Left renal cortex interstitium (tissue), 4 donors: ENCODE results near the gene GNL1. TPM values are rescaled to one million over a fixed set of nuclear protein-coding genes. Genes with fewer than 3 reads are reported as not detected.
"Not testable (repeated sequence)": the region's sequence is repeated elsewhere in the genome, so short reads cannot be mapped to it uniquely, and the experiment has no call there.

ENCODE experiments used
- DNase-seq, 4 donors: peaks; one replicate each; pipeline ENCODE4 v3.0.0-alpha.2; 2013; ENCODE audit warnings: low read depth in 4 of 4, low spot score in 2 of 4, missing footprints in 1 of 4
- polyA plus RNA-seq, 4 donors: library from polyadenylated mRNA; unstranded; fragments of 120-200 nt; gene quantifications; one replicate each; pipeline ENCODE4 v1.2.1, GENCODE V29; 2013; ENCODE audit not compliant: insufficient read length in 4 of 4

Gene GNL1
- polyA plus RNA-seq, 4 donors = 82.4 to 106 (median 101) TPM

DNA sequence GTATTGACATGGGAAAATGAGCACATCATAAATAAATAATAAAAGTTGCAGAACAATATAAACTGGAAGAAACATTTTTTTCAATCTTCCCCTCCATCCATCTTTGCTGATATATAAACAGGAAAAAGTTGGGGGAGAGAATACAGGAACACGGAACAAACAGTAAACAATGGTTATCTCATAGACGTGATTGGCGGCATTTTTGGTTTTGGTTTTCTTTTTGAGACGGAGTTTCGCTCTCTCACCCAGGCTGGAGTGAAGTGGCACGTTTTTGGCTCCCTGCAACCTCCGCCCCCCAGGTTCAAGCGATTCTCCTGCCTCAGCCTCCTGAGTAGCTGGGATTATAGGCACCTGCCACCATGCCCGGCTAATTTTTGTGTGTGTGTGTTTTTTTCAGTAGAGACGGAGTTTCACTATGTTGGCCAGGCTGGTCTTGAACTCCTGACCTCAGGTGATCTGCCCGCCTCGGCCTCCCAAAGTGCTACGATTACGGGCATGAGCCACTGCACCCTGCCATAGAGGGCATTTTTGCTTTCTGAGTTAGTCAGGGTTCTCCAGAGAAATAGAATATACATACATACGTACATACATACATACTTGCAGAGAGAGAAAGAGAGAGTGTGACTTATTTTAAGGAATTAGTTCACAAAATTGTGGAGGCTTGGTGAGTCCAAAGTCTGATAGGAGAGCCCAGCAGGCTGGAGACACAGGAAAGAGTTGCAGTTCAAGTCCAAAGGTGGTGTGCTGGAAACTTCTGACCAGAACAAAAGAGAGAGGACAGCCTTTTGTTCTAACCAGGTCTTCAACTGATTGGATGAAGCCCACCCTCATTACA is 22.6 kb downstream of the GNL1 start:
- no peak for DNase-seq

DNA sequence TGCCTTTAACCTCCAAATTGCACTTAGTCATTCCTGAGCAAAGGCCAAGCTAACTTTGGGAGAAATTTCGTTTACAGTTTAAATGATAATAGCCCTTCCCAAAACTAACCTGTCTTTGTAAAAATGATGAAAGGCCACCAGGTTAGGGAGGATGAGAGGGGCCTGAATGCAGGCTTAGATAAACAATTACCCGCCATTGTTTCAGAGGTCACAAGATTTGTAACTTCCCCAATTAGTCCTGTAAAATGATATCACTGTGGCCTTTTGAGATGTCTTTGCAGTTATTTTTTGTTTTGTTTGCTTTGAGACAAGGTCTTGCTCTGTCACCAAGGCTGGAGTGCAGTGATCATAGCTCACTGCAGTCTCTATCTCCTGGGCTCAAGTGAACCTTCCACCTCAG is 26.3 kb downstream of the GNL1 start:
- no peak for DNase-seq

DNA sequence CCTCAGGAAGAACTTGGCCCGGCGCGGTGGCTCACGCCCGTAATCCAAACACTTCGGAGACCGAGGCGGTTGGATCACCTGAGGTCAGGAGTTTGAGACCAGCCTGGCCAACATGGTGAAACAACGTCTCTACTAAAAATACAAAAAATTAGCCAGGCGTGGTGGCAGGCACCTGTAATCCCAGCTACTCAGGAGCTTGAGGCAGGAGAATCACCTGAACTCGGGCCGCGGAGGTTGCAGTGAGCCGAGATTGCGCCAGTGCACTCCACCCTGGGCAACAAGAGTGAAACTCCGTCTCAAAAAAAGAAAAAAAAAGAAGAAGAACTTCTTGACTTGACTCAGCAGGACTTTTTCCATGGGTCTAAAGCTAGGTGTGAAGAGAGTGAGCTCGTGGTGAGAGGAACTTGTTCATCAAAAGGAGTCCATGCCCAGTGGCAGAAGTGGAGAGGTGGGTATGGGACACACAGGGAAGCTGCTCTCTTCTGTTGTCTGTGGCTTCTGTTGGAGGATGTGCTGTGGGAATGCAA is 26.9 kb downstream of the GNL1 start:
- not testable (repeated sequence) for DNase-seq

DNA sequence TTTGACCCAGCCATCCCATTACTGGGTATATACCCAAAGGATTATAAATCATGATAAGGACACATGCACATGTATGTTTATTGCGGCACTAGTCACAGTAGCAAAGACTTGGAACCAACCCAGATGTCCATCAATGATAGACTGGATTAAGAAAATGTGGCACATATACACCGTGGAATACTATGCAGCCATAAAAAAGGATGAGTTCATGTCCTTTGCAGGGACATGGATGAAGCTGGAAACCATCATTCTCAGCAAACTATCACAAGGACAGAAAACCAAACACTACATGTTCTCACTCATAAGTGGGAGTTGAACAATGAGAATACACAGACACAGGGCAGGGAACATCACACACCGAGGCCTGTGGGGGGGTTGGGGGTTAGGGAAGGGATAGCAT is 29.8 kb downstream of the GNL1 start:
- DNase-seq = not testable (repeated sequence)

DNA sequence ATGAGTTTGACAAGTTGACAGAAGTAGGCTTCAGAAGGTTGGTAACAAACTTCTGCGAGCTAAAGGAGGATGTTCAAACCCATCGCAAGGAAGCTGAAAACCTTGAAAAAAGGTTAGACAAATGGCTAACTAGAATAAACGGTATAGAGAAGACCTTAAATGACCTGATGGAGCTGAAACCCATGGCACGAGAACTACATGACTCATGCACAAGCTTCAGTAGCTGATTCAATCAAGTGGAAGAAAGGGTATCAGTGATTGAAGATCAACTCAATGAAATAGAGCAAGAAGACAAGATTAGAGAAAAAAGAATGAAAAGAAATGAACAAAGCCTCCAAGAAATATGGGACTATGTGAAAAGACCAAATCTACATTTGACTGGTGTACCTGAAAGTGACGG is 34.3 kb downstream of the GNL1 start:
- not testable (repeated sequence) for DNase-seq

DNA sequence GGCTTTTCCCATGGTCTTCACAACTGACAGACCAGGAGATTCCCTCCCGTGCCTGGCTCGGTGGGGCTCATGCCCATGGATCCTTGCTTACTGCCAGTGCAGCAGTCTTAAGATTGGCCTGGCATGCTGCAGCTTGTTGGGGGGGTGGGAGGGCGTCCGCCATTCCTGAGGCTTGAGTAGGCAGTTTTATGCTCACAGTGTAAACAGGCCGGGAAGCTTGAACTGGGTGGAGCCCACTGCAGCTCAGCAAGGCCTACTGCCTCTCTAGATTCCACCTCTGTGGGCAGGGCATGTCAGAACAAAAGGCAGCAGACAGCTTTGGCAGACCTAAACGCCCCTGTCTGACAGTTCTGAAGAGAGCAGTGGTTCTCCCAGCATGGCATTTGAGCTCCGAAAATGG is 35.2 kb downstream of the GNL1 start:
- not testable (repeated sequence) for DNase-seq

DNA sequence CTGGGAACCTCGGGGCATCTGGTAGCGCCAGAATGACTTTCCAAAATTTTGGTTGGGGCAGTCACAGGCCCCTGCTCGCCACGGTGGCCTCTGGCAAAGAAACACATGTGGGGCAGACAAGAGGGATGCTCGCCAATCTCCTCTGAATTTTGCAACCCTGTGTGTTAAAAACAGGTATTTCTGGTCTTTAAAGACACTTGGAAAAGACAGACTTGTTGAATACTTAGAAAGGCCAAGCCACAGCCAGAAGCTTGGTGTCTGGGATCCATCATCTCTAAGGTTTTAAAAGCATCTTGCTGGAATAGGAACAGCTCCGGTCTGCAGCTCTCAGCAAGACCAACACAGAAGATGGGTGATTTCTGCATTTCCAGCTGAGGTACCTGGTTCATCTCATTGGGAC is 35.8 kb downstream of the GNL1 start:
- DNase-seq = no peak

DNA sequence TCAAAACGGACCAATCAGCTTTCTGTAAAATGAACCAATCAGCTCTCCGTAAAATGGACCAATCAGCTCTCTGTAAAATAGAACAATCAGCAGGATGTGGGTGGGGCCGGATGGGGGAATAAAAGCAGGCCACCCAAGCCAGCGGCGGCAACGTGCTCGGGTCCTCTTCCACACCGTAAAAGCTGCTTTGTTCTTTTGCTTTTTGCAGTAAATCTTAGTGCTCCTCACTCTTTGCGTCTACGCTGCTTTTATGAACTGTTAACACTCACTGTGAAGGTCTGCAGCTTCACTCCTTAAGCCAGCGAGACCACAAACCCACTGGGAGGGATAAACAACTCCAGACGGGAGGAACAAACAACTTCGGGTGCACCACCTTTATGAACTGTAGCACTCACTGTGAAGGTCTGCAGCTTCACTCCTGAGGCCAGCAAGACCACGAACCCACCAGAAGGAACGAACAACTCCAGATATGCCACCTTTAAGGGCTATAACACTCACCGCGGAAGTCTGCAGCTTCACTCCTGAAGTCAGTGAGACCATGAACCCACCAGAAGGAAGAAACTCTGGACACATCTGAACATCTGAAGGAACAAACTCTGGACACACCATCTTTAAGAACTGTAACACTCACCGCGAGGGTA is 37.7 kb downstream of the GNL1 start:
- DNase-seq = not testable (repeated sequence)

DNA sequence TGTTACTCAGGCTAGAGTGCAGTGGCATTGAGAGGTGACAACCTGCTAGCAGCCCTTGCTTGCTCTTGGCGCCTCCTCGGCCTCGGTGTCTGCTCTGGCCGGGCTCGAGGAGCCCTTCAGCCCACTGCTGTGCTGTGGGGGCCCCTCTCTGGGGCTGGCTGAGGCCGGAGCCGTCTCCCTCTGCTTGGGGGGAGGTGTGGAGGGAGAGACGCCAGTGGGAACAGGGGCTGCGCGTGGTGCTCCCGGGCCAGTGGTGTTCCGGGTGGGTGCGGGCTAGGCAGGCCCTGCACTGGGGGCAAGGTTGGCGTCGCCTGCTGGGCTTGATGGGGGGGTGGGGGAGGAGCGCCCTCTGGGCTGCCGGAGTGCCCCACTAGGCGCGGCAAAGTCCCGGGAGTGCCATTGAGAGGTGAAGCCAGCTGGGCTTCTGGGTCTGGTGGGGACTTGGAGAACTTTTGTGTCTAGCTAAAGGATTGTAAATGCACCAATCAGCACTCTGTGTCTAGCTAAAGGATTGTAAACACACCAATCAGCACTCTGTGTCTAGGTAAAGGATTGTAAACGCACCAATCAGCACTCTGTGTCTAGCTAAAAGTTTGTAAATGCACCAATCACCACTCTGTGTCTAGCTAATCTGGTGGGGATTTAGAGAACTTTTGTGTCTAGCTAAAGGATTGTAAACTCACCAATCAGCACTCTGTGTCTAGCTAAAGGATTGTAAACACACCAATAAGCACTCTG is 38.4 kb downstream of the GNL1 start:
- DNase-seq = not testable (repeated sequence)

DNA sequence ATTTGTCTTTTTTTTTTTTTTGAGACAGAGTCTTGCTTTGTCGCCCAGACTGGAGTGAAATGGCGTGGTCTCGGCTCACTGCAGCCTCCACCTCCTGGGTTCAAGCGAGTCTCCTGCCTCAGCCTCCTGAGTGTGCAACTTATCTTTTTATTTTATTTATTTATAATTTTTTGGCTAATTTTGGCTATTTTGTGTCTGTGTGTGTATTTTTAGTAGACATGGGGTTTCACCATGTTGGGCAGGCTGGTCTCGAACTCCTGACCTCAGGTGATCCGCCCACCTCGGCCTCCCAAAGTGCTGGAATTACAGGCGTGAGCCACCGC is 39.6 kb downstream of the GNL1 start:
- DNase-seq = not testable (repeated sequence)

DNA sequence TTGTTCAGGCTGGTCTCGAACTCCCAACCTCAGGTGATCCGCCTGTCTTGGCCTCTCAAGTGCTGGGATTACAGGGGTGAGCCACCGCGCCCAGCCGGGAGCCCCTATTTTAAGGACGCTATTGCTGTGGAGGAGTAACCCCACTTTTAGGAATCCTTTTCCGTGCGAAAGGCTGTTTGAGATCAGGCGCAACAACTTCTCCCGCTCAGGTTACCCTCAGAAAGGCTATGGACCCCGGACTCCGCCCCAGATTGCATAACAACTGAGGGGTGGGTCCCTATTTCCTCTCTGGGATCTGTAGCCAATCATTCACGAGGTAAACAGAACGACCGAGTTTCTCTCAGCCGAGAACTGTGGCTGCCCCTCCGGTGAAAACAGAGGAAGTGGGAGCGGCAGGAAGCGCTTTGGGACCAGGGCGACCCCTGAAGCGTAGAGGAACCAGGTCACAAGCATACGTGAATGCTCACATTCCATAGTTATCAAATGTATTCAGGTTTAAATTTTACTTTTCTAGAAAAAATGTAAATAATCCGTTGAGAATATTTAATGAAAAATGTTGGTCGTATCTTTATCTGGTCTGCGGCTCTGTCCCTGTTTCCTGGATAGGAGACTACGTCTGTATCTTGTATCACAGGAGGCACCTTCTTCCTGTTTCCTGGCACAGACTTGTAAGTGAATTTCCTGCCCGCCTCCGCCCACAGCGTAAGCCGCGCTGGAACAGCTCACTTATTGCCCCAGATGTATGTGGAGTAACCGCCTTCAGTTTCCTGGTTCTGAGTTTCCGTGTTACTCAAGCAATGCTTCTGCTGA is 40.1 kb downstream of the GNL1 start:
- peak; percentile 67 to 92 (median 80) for DNase-seq

DNA sequence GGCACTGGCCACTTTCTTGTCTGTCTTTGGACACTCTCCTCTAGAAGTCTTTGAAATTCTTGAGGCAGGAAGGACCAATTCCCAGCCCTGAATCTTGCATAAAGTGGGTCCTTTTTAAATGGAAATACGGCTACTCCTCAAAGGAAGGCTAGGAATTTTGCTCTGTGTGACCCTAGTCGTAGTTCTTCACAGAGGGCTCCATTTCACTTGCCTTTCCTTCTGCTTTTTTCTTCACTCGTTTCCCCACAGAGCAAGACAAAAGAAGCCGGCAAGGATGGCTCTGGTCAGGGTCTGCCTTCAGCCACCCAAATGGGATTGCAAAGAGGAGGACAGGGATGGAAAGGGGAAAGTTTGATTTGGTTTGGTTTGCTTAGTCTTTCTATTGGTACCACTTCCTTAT is 41.2 kb downstream of the GNL1 start:
- no peak for DNase-seq

DNA sequence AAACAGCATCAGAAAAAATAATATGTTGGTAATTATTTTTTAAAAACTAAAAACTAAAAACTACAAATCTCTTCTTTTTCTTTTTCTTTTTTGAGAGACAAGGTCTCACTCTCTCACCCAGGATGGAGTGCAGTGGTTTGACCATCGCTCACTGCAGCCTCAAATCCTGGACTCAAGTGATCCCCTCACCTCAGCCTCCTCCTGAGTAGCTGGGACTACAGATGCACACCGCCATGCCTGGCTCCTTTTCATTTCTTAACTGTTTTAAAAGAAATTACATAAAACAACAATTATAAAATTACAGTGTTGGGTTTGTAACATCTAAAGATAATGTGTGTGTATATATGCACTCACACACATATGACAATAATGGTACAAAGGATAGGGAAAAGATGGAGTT is 42.8 kb downstream of the GNL1 start:
- DNase-seq = no peak

DNA sequence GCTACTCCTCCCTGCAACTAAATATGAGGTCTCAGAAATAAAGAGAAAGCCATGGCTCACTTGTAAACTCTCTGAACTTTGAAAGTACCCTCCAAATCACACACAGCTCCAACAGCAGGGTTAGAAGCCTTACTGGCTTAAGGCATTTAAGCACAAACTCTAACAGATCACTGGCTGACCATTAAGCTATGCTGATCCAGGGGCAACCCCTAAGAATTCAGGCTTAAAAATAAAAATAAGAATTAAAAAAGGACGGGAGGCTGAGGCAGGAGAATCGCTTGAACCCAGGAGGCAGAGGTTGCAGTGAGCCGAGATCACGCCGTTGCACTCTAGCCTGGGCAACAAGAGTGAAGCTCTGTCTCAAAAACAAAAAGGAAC is 45.1 kb downstream of the GNL1 start:
- no peak for DNase-seq

DNA sequence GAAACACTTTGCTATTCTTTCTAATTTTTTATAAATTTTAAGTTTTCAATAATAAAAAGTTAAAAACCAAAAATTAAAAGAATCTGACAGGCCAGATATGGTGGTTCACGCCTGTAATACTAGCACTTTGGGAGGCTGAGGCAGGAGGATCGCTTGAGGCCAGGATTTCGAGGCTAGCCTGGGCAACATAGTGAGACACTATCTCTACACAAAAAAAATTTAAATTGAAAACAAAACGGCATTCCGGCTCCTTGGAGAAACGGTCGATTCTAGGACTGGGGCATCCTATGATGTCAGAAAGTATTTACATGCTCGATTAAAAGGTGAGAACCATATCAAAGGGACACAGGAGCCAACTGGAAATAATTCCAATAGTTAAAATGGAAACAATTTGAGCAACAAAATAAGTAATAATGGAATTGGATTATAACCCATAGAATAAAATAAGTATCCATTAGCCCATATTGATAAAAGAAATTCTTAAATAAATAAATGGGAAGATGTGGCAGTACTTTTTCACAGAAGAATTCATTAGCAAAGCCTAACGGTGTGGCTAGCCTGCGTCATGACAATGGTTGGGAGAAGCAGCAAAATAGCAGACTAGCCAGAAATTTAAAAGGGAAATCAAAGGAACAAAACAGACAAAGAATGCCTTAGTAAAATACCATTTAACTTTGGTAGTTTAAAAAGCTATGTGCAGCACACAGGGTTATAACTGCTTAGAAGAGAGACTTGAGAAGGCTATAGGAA is 45.7 kb downstream of the GNL1 start:
- DNase-seq = no peak

DNA sequence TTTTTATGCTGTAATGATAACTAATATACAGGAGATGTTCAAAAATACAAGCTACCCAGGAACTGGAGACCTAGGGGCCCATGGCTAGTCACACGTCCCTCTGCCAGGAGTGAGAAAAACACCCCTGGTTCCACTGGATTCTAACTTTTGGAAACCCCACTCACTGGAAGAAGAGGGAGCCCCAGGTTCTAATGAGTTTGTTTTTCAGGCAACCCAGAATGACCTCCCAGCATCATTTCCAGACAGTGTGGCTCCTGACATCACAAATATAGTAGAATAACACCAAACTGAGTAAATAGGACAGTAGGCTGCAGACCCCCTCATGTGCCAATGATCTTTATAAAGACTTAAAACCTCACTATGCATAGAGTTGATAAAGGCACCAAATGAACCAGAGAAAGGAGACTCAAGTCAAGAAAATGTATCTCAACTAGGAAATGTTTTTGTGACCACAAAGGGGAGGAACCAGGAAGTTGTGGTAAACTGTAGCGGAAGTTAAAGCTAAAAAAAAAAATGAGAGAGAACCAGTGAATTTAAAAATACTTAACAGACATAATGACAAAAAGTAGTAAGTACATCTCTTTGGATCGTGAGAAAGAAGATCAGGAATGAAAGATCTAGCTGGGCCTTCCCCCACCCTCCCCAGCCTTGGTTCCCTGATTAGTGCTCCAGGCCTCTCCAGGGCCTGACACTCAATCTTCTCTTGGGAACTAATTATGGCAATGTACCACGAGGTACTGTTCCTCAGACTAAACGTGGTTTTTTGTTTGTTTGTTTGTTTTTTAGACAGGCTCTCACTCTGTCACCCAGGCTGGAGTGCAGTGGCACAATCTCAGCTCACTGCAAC is 47.2 kb downstream of the GNL1 start:
- DNase-seq = no peak

DNA sequence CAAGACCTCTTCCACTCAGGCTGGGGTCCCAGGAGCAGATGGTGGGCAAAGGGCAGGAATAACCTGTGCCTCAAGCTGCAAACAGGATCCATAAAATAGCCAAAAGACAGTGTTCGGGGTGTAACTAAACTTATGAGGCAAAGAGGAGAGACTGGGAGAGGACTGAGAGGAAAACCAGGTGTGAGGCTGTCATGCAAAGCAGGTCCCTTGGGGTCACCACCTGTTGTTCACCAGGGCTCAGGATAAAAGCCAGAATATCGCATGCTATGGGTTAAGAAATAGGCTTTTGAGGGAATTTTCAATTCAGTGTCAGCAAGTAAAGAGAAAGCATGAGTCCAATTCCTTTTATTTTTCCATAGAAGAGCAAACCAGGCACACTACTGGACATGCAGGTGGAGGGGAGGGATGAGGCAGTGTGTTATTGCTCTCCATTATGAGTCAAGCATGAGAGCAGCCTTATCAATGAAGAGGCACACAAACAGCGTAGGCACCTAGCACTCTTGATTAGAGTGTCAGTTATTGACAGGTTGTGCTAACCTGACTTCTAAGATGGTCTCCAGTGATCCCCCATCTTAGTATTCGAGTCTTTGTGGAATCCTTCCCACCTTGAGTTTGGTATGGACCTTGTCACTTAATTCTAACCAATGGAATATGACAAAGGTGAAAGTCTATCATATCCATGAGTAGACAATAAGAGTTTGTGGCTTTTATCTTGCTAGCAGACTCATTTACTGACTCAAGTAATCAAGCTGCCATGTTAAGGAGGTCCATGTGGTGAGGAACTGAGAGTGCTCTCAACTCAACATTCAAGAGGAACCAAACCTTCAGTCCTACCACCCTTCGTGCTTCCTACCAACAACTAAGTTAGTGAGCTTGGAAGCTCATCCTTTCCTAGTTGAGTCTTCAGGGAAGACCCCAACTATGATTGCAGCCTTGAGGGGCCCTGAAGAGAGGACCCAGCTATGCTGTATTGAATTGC is 48.2 kb downstream of the GNL1 start:
- DNase-seq = no peak
